22Rv1 (cell line): ENCODE measurements around the gene CAPN13.

Source experiments
- H3K27ac ChIP-seq: fragments of 450-650 bp; 2 replicates; pipeline ENCODE4 v1.5.1; 2017
- CTCF ChIP-seq: fragments of 450-650 bp; IDR thresholded peaks from 2 replicates; pipeline ENCODE4 v1.5.1; 2017; ENCODE audit warnings: mild to moderate bottlenecking
- ZFX ChIP-seq: fragments of 450-650 bp; IDR thresholded peaks from 2 replicates; pipeline ENCODE4 v1.6.1; 2017; ENCODE audit warnings: antibody characterized with exemption, borderline replicate concordance

CAPN13 gene

DNA sequence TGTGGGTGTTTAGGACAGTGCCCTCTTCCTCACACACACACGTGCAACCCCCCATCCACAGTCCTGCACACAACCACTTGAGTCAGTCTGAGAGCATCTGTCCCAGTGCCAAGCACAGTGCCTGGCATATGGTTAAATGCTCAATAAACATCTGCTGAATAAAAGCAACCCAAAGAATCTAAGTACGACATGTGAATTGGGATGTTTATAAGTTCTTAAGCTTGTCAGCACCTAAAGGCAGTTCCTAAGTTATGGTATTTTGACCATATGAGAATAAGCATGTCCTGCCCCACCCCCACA lies 37.8 kb downstream of the CAPN13 start:
- H3K27ac ChIP-seq, result no peak overlapping the region
- no peak for TF ChIP-seq CTCF
- TF ChIP-seq ZFX, result no peak

- H3K27ac ChIP-seq, result no peak overlapping the region
- TF ChIP-seq ZFX, result no peak
Measured at GRCh38 chr2:30768708-30769480, 38.4 kb downstream of the CAPN13 start.

- TF ChIP-seq ZFX (no peak), CTCF (no peak)
- H3K27ac ChIP-seq, result no peak overlapping the region
Measured at GRCh38 chr2:30768036-30768686, 39.1 kb downstream of the CAPN13 start.

GRCh38 chr2:30766666-30767065 lies 40.6 kb downstream of the CAPN13 start:
- TF ChIP-seq CTCF, result no peak
- H3K27ac ChIP-seq, result no peak overlapping the region

GRCh38 chr2:30765876-30766470 lies 41.3 kb downstream of the CAPN13 start:
- TF ChIP-seq ZFX, result no peak
- no peak for TF ChIP-seq CTCF
- no peak overlapping the region for H3K27ac ChIP-seq

- TF ChIP-seq ZFX, result no peak
- no peak for TF ChIP-seq CTCF
- H3K27ac ChIP-seq, result no peak overlapping the region
Measured at GRCh38 chr2:30765191-30765590, 42.1 kb downstream of the CAPN13 start.

GRCh38 chr2:30764021-30764800 lies 43.0 kb downstream of the CAPN13 start:
- TF ChIP-seq ZFX (no peak), CTCF (no peak)
- no peak overlapping the region for H3K27ac ChIP-seq
